HUES64 (cell line): ENCODE results near the gene KRTAP5-1.

Experiments used
- H3K27ac ChIP-seq: 2 replicates; pipeline ENCODE4 v1.7.0; 2013; ENCODE audit warnings: low read depth, low read length, inconsistent platforms
- H3K27me3 ChIP-seq: 2 replicates; pipeline ENCODE4 v1.6.1; 2013; ENCODE audit warnings: mild to moderate bottlenecking, low read length; ENCODE audit not compliant: insufficient read depth
- H3K36me3 ChIP-seq: 2 replicates; pipeline ENCODE4 v1.6.1; 2013; ENCODE audit warnings: mild to moderate bottlenecking, low read length; ENCODE audit not compliant: insufficient read depth
- H3K4me1 ChIP-seq: 2 replicates; pipeline ENCODE4 v1.6.1; 2013; ENCODE audit warnings: mild to moderate bottlenecking, low read length, moderate library complexity; ENCODE audit not compliant: insufficient read depth
- H3K4me3 ChIP-seq: 2 replicates; pipeline ENCODE4 v1.5.1; 2013; ENCODE audit warnings: mild to moderate bottlenecking, low read length, moderate library complexity
- H3K9ac ChIP-seq: 2 replicates; pipeline ENCODE4 v1.6.1; 2013; ENCODE audit warnings: mild to moderate bottlenecking, low read depth, low read length
- H3K9me3 ChIP-seq: 2 replicates; pipeline ENCODE4 v1.6.1; 2013; ENCODE audit warnings: low read depth, low read length; ENCODE audit not compliant: insufficient read depth
- WGBS: fragments of 150-250, 120-280 bp; methylation state at CpG from one replicate; pipeline ENCODE4 v1.1.7; 2013; ENCODE audit warnings: missing lambda C conversion rate; 5-methylcytosine and 5-hydroxymethylcytosine counted together

Gene KRTAP5-1

DNA sequence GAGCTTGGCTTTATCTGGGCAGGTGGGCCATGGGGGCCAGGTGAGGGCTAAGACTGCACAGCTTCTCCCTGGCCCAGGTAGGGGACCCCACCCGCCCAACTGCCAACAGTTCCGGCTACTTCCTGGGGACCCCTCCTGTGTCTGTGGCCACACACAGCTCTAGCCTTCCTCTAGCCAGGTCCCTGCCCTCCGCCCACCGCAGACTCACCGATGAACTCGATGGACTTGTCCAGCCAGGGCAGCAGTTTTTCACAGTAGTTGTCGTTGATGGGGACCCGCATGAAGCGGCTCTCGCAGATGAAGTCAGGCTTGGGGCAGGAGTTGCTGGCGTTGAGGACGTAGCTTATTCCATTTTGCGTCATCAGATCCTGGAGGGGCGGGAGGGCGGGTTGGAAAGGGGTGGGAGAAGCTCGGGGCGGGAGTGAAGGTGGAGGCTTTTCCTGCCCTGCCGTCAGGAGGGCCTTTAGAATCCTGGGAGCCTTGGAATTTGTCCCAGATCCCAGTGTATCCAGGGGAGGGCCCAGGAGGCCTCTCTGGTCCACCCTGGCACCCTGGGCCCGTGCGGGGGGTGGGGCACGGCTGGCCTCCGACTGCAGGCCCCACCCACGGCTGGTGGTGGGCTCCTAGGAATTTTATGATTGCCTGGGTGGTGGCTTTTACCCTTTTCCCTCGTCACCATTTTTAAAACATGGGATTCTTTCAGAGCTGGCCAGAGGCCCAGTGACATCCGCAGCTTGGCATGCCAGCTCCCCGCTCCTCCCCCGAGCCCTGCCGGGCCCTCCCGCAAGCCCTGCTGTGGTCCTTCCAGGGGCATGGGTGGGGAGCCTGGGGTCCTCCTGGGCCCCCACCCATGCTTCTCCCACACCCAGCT lies 26.9 kb downstream of the KRTAP5-1 start:
- Histone ChIP-seq H3K9me3 (no peaks in the 10 kb centered on the region), H3K27ac (no peak overlapping the region), H3K36me3 (no peaks in the 10 kb centered on the region), H3K27me3 (peaks cover 37% of the 10 kb centered on the region), H3K4me3 (no peak overlapping the region), H3K4me1 (peaks cover 19% of the 10 kb centered on the region), H3K9ac (no peak overlapping the region)
- 76% methylated on average over 29 of the region's 29 CpGs for WGBS

DNA sequence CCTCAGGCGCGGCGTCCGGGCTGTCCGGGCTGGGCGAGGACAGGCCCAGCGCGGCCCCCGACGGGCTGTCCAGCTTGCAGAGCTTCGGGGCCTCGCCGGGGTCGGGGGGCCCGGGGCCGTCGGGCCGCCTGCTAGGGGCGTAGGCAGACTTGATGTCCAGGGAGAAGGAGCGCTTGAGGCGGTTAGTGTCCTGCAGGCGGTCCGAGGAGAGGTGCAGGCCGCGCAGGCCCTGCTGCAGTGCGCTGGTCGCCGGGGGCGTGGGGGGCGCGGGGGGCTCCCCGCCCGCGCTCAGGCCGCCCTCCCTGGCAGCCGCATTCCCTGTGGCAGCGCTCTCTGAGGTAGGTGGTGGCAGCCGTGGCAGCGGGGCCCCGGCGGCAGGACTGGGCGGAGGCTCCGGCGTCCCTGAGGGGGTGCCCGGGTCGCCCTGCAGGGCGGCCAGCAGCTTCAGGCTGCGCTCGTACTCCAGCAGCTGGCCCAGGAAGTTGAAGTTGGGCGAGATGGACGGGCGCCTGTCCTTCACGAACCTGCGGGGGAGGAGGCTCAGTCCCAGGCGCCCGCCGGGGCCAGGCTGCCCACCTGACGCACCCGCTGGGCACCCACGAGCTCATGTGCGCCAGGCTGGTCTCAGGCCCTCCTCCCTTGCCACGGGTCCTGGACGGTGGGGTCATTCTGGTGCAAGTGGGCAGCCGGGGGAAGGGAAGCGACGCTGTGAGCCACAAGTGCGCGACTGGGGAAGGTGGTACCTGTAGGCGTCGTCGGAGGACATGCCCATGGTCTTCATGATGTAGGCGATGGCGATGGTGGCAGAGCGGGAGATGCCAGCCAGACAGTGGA lies 27.8 kb downstream of the KRTAP5-1 start:
- Histone ChIP-seq H3K27ac (no peak overlapping the region), H3K27me3 (peaks cover 42% of the 10 kb centered on the region)

DNA sequence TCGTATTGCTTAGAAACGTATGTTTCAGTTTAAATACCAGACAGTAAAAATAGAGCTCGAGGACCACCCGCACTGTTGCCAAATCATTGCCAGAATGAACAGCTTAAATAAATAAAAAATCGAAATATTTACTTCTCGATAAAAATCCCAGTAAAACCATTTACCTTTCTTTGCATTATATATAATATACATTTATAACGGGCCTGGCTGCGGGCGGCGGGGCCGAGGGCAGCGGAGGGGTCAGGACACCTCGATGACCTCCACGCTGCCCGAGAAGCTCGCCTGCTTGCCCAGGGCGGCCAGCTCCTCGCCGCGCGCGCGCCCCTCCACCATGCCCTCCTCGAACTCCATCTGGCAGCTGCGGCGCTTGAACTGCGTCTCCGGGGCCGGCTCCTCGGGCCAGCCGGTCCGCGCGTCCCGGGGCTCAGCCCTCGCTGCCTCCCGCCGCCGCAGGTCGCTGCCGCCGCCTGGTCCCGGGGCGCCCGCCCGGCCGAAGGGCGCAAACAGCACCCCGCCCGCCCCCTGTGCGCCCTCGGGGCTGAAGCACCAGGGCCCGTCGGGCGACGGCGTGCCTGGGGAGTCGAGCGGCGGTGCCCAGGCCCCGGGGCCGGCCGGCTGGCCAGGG lies 28.7 kb downstream of the KRTAP5-1 start:
- H3K4me3 ChIP-seq = no peak overlapping the region; the same call in 1 of the 2 replicates
- H3K9me3 ChIP-seq = no peaks in the 10 kb centered on the region
- no peak overlapping the region for H3K9ac ChIP-seq
- peaks cover 44% of the 10 kb centered on the region for H3K27me3 ChIP-seq
- peaks cover 19% of the 10 kb centered on the region for H3K4me1 ChIP-seq
- H3K27ac ChIP-seq = no peak overlapping the region
- WGBS = 71% methylated on average over 63 of the region's 63 CpGs
- H3K36me3 ChIP-seq = no peaks in the 10 kb centered on the region

More for the DNA sequence above, 27.8 kb downstream of the KRTAP5-1 start:
- WGBS = 91% methylated on average over 74 of the region's 74 CpGs
- no peak overlapping the region for H3K4me3 ChIP-seq
- no peak overlapping the region for H3K9ac ChIP-seq
- no peaks in the 10 kb centered on the region for H3K36me3 ChIP-seq
- peaks cover 19% of the 10 kb centered on the region for H3K4me1 ChIP-seq
- no peaks in the 10 kb centered on the region for H3K9me3 ChIP-seq

DNA sequence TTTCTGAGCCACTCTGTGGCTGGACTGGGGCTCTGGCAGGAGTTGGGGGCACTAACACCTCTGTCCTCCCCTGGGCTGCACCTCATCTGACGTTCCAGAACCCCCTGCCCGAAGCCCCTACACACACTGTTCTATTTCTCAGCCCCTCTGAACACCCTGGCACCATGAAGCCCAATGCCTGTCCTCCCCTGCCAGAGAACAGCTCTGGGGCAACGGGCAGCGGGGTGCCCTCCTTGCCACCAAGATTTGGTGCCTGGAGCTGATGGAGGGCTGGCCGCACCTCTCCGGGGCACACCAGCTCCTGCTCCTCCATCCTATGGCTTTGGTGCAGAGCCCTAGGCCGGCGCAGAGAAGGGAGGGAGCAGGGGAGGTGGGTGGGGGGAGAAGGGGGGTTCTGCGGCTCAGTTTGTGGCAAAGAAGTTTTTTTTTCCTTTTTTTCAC lies 29.4 kb downstream of the KRTAP5-1 start:
- H3K4me3 ChIP-seq = no peak overlapping the region
- no peak overlapping the region for H3K27ac ChIP-seq
- no peaks in the 10 kb centered on the region for H3K9me3 ChIP-seq
- H3K27me3 ChIP-seq = peaks cover 44% of the 10 kb centered on the region
- H3K36me3 ChIP-seq = no peaks in the 10 kb centered on the region
- H3K9ac ChIP-seq = no peak overlapping the region
- H3K4me1 ChIP-seq = peaks cover 19% of the 10 kb centered on the region
- 54% methylated on average over 9 of the region's 9 CpGs for WGBS

DNA sequence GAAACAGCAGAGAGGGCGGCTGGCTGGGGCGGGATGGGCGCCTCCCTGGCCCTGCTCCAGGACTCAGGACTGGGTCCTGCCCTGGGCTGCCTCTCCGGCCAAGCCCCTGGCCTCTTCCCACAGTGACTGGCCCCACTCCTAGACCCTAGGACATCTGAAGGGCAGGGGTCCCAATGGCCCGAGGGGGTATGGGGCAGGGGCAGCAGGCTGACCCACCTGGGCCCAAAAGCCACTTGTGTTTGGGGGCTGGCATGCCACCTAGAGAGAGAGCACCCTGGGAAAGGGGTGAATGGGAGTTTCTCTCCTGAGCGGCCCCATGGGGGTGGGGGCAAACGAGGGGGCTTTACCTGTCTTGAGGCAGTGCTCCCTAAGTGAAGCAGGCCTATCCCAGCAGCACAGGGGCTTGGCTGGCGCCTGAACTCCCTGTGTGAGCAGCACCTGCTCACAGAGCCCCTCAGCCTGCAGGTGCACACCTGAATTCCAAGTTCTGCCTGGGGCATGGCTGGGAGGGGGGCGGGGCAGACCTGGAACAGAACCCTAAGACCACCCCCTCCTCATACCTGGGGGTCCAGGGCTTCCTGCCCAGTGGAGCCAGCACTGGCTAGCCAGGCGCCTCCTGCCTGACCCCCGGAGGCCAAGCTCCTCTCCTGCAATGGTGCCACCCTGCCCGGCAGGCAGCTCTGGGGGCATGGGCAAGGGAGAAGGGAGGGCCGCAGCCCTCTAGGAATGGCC lies 29.9 kb downstream of the KRTAP5-1 start:
- Histone ChIP-seq H3K9me3 (no peaks in the 10 kb centered on the region), H3K4me1 (peaks cover 19% of the 10 kb centered on the region), H3K9ac (no peak overlapping the region), H3K4me3 (no peak overlapping the region), H3K27me3 (peaks cover 46% of the 10 kb centered on the region), H3K36me3 (no peaks in the 10 kb centered on the region), H3K27ac (no peak overlapping the region)
- WGBS = 87% methylated on average over 13 of the region's 13 CpGs

DNA sequence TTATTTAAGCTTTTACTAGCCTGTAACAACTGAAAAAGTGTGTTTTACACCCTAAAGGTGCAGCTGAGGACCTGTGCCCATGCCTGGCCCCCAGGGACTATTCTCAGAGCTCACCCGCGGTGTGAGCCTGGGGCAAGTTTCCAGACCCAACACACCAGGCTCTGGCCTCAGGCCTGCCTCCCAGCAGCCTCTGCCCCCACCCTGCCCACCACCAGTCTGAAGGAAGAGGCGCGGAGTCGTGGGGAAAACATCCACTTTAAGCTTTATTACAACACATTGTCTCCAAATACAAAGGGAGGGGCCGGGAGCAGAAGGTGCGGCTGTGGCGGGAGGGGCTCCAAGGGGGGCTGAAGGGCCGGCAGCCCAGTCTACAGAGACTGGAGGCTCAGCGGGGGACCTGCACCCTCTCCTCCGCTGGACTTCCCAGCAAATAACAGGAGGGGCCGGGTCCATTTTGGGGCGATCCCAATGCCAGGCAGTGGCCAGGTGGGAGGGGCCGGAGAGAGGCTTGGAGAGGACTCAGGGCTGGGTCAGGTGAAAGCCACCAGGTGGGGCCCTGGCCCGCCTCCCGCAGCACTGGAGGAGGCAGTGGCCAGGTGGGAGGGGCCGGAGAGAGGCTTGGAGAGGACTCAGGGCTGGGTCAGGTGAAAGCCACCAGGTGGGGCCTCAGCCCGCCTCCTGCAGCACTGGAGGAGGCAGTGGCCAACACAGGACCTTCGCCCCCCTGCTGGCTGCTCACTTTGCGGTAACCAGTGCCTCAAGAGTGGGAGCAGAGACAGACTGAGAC lies 31.1 kb downstream of the KRTAP5-1 start:
- H3K4me1 ChIP-seq = peaks cover 11% of the 10 kb centered on the region
- peaks cover 57% of the 10 kb centered on the region for H3K27me3 ChIP-seq
- no peaks in the 10 kb centered on the region for H3K36me3 ChIP-seq
- no peak overlapping the region for H3K4me3 ChIP-seq
- no peaks in the 10 kb centered on the region for H3K9me3 ChIP-seq
- H3K9ac ChIP-seq = no peak overlapping the region
- 58% methylated on average over 17 of the region's 20 CpGs for WGBS
- no peak overlapping the region for H3K27ac ChIP-seq

DNA sequence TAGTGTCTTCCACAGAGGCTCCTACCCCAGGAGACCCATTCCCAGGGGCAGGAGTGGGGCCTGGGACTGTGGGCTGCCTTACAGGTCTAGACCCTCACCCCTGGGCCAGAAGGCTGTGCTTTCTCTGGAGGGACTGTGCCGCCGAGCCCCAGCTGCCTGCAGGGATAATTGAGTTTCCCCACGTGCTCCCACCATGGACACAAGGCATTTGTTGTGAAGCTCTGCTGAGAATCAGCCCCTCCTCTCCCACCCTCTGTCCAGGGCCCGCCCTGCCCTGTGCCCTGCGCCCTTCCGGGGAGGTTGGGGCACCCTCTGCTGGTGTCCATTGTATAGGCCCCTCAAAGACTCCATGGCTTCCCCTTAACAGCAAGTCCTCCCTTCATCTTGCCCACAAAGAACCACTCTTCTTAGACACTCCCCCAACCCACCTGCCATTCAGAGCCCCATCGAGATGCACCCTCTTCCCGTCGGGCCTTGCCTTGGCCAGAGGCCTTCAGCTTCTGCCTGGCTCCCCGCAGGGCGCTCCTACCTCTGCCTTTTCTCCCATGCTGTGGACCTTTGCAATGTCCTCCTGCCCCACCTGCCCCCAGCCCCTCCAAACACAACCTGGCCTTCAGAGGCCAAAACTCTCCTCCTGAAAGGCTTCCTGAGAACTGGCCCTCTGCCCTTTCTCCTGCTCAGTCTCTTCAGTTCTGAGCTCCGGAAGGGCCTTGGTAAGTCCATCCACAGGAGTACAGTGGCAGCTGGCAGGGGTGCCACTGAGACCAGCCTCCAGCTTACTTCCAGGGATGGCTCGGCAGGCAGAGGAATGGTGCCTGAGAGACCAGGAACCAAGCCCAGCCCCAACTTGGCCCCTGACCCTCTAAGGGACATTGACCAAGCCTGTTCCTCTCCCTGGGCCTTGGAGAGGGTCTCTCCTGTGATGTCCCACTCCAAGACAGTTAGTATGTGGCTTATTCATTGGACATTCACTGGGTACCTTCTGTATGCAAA lies 35.4 kb downstream of the KRTAP5-1 start:
- WGBS = 79% methylated on average over 13 of the region's 13 CpGs
- H3K27me3 ChIP-seq = peaks cover 70% of the 10 kb centered on the region
- H3K36me3 ChIP-seq = no peaks in the 10 kb centered on the region
- H3K27ac ChIP-seq = no peak overlapping the region
- H3K9ac ChIP-seq = no peak overlapping the region
- H3K4me1 ChIP-seq = no peaks in the 10 kb centered on the region; the same call in 1 of the 2 replicates
- H3K9me3 ChIP-seq = no peaks in the 10 kb centered on the region
- H3K4me3 ChIP-seq = no peak overlapping the region

DNA sequence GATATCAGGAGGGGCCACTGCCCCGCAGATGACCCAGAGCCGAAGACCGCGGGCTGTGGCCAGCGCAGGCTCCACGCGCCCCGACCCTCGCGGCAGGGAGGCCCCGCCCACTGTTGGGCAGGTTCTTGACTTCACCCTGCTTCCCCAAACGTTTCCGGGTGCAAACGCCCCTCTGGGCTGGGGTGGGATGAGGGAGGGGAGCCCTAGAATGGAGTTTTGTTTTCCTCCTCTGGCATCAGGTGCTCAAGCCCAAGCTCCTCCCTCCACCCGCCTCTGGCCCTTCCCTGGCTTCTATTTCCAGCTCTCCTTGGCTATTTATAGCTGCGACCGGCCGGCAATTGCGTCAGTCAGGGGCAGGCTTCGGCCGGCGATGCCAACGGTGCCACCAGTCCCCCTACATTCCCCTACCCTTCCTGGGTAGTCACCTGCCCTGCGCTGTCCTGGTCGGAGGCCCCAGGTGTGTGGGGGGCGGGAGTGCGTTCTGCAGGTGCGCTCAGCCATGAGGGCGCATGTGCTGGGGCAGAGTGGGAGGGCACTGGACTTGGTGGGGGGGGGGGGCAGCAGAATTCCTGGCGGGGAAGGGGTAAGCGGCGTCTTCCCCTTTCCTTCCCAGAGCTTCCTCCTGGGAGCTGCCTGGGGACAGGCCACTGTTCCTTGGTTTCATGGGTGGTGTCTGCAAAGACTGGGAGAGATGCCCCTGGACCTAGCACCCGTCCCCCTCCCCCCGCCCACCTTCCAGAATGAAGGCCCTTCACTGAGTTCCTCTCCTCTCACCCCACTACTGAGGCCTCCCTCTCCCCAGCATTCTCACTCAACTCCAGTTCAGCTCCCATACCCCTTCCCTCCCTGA lies 36.6 kb downstream of the KRTAP5-1 start:
- 15% methylated on average over 30 of the region's 34 CpGs for WGBS

More for the DNA sequence above, 36.6 kb downstream of the KRTAP5-1 start:
- H3K4me1 ChIP-seq = no peaks in the 10 kb centered on the region
- H3K36me3 ChIP-seq = no peaks in the 10 kb centered on the region
- no peak overlapping the region for H3K27ac ChIP-seq
- H3K4me3 ChIP-seq = peak overlapping the region; percentile 44
- no peak overlapping the region for H3K9ac ChIP-seq
- no peaks in the 10 kb centered on the region for H3K9me3 ChIP-seq
- peaks cover 75% of the 10 kb centered on the region for H3K27me3 ChIP-seq
